Measurements from ENCODE around the gene HS3ST5. TPM values are rescaled to one million over a fixed set of nuclear protein-coding genes. Genes with fewer than 3 reads are reported as not detected.
"Not testable (repeated sequence)": the region's sequence is repeated elsewhere in the genome, so short reads cannot be mapped to it uniquely, and the experiment has no call there.

The HS3ST5 gene
- total RNA-seq, 2 experiments from 2014 or later = not detected

DNA sequence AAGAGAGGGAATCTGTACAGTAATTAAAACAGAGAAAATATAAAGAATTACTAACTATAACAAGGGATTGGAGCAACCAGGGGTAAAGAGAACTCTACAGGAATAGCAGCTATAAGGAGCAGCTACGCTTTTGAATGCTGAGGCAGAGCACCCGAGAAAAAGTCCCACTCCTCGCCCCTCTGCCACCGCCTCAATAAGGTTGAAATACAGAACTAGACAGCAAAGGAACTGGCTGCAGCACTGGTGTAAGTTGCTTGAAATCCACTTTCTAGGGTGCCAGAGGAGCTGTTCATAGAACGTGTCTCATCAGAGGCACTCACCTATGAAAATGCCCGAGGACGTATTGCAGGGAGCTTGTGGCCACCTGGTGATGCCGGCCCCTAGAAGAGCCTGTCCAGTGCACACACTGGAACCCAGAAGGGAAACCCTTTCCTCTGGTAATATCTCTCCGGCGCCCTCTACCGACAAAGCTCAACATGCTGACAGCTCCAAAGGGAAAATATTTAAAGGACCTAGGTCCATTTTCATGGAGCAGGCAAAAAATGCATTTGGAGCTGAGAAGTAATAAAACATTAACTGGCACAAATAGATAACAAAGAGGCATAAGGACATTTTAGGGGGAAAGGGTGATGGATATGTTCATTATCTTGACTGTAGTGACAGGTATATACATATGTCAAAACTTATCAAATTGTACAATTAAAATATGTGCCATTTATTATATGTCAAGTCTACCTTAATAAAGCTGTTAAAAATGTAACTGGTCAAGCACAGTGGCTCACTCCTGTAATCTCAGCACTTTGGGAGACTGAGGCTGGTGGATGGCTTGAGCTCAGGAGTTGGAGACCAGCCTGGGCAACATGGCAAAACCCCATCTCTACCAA, 234.5 kb downstream of the HS3ST5 start:
- CTCF ChIA-PET = no interaction called here
- POLR2A ChIA-PET = no interaction called here

DNA sequence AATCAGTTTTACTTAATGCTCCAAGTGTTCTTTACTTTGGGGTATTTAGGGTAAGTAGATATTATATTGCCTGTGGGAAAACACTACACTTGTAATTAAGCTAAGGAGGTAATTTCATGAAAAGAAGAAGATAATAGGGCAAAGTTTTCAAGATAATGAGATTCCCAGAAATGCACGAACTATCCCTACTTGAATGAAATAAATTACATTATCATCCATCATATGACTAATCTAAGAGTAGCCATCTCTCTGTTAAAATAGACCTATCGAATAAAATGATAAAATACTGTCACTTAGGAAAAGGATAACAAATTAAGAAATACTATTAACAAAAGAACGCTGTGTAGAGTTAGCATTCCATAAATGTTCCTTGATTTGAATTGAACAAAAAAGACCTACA, 236.8 kb downstream of the HS3ST5 start:
- ChIA-PET POLR2A (no interaction called here), CTCF (no interaction called here)

DNA sequence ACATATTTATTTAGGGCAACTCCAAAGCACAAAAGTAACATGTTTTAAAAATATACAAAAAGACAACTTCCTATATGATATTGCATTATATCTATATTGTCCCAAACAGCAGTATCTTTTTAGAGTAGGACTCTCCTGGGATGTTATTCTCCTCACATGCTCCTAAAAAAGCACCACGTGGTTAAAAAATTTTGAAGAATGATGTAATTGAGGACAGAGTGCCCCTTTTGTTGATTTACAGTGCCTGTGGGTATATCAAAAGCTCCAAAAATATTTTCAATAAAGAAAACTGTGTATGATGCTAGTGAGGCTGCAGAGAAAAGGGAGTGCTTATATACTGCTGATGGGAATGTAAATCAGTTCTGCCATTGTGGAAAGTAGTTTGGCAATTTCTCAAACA, 241.6 kb downstream of the HS3ST5 start:
- CTCF ChIA-PET = no interaction called here
- POLR2A ChIA-PET = no interaction called here

DNA sequence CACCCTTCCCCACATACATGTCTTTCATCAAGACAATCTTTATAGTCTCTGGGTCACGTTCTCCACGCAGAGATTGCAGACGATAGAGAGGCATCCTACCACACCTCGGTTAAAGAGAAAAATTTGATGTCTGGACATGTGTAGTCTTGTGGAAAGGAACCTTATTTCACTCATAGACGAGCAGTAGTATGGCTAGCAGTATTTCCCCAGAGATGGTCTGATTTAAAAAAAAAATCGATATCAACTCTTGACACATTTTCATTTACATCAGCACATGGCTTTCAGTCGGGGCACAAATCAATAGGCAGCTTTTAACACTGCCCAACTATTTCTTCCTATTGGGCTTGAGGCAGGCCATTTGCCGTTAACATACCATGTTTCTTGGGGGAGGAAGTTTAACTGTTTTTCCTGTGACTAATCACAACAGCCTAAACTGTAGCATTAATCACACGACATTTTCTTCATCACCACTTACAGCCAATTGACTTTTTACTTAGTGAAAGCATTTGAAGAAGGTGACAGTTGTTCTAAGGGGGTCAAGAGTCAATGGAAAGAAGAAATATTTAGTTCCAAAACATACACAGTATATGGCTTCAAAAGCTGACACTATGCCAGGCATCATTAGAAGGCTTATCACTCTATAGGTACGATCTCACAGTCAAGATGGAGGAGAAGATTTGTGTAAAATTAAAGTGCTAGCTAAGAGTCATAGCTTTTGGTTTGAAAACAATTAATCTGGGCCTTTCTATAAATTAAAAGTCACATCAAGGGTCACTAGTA, 242.4 kb downstream of the HS3ST5 start:
- POLR2A ChIA-PET = no interaction called here
- CTCF ChIA-PET = no interaction called here

DNA sequence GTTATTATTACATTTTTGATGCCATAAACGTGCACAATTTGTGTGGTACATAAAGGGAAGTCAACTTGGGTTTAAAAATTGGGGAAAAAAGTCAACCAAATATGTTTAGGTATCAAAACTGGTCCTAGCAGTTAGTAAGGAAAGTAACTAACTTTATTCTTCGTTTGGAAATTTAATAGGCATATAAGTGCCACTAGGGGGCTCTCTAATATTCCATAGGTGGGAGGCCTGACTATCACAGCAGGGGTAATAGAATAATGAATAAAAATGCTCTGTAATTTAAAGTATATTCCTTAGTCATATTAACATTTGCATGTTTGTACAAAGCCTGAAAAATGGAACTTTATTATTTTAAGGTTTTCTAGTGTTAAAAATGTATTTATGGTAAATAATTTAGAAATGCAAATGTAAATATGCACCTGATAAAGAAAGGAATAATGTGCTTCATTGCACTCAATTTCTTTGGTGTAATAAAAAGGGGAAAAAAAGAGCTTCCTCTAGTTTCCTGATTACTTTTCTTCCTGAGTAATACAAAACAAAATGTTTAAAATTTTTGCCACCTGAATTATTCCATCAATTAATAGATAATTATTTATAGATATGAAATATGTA, 246.2 kb downstream of the HS3ST5 start:
- CTCF ChIA-PET = no interaction called here

DNA sequence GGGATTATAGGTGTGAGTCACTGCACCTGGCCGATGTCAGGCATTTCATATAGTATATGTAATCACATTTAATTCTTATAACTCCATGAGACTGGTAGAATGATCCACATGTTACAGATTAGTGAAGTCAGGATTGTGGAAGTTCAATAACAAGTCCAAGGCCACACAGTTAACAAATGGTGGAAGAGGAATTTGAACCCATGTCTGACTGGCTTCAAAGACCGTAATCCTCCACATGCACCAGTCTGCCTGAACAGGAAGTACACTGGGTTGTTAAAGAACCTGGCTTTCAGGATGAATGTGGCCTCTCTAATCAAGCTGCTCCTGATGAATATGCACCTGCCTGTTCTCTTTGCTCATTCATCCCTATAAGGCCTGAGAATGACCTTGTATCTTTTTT, 249.9 kb downstream of the HS3ST5 start:
- CTCF ChIA-PET = no interaction called here
- POLR2A ChIA-PET = no interaction called here

More for the DNA sequence above, 246.2 kb downstream of the HS3ST5 start:
- POLR2A ChIA-PET = no interaction called here

DNA sequence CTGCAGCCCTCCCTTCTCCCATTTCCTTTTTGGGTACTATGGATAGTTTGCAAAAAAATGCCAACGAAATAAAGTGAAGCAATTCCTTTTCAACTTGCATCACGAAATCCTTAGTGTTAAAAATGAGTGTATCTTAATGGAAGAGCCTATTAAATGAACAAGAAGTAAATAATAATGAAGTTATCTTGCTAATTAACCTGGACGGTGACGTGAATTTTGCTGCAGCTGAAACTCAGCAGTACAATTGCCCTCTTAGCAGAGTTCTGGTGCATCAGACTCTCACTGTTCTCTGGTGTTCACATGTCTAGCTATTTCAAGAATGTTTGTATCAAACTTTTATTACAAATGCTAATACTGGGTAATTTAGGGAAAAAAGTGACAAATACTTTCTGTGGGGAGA, 252.2 kb downstream of the HS3ST5 start:
- CTCF ChIA-PET = no interaction called here
- POLR2A ChIA-PET = no interaction called here

DNA sequence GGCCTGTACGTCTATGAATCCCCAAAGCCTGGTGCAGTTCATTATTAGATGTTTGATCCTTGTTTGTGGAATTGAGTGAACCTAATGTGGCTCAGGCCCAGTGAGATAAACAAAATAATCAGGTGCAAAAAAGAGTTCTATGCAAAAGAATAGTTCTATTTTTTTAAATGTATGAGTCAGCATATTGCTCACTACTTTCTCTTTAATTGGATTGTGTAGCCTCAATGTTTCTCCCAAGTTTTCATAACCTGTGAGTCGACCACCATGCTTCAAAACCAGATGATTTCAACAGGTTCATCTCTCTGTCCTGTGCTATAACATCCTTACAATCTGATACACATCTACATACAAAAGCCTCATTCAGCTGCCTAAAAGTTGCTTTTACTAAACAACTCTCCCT, 255.3 kb downstream of the HS3ST5 start:
- POLR2A ChIA-PET = no interaction called here
- CTCF ChIA-PET = no interaction called here

DNA sequence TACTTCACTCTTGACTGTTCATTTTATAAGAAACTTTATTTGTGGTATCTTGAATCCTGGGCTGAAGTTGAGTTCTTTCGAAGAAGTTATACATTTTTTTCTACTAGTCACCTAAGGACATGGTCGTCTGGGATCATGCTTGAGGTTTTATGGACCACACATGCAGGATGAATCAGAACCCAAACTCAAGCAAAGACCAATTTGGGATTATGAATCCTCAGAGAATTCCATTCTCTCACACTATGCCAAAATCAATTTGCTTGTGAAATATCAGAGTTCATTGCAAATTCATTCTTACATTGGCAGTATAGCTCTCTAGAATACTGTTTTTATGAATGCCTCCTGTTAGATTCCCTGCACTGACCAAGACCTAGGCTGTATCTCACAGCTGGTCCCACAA, 257.6 kb downstream of the HS3ST5 start:
- POLR2A ChIA-PET = no interaction called here

DNA sequence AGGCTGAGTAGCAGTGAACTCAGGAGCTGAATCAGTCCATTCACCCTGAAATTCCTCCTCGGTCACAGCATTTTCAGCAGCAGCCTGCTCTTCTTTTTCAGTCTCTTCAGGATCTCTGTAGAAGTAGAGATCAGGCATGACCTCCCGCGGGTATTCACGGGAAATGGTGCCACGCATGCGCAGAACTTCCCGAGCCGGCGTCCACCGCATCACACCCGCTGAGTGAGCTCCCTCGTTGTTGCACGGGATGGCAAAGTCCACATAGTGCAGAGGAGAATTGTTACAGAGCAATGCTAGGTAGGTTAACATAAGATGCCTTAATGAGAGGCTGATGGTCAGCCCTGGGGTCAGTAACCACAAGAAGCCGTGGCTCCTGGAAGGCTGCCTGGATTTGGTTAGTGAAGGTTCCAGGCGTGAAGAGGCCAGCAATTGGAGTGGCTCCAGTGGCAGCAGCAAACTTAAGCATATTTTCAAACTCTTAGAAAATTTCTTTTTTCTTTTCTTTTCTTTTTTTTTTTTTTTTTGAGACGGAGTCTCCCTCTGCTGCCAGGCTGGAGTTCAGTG, 258.4 kb downstream of the HS3ST5 start:
- ChIA-PET POLR2A (no interaction called here), CTCF (no interaction called here)

More for the DNA sequence above, 257.6 kb downstream of the HS3ST5 start:
- CTCF ChIA-PET = no interaction called here

DNA sequence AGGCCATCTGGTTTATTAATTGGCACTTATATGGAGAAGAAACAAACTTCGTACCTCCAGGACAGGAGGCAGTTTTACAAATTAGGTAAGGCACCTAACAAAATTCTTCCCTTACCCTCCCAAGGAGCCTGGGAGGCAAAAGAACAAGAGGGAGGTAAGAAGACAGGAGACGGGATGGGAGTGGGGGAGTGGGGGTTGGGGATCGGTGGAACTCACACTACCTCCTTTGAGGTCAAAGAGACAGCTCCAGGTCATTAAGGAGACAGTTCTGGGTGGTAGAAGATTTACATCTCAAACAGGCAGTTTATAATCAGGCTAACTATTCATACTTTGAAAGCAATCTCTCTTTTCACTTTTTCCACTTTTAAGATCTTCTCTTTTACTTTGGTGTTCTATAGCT, 259.6 kb downstream of the HS3ST5 start:
- ChIA-PET POLR2A (no interaction called here), CTCF (no interaction called here)

DNA sequence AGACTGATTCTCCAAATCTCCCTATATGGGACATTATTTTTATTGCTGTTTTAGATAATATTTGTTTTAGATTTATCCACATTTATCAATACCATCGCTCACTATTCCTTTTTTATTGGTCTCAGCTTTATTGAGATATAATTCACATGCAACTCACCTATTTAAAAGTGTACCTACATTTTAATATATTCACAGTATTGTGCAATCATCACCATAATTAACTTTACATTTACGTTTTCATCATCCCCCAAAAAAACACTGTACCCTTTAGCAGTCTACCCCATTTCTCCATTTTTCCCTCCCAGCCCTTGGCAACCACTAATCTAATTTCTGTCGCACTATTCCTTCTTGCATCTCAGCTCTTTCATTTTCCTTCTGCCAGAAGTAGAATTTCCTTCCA, 261.1 kb downstream of the HS3ST5 start:
- ChIA-PET POLR2A (no interaction called here), CTCF (no interaction called here)

DNA sequence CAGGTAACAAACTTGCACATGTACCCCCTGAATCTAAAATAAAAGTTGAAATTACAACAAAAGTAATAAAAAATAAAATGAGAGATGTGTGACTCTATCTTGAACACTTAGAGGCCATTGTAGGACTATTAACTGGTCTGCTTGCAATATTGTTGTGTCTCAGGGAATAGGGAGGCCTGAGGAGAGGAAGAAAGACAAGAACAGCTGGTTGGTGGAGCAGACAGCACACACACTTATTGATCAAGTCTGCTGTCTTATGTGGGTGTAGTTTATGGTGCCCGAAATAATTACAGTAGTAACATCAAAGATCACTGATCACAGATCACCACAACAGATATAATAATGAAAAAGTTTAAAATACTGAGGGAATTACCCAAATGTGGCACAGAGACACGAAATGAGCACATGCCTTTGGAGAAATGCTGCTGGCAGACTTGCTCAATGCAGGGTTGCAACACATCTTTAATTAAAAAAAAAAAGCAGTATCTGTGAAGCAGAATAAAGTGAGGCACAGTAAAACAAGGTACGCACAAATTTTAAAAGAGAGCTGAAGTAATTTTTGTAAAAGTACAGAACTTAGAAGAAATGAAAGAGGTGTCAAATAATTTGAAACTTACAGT, 261.8 kb downstream of the HS3ST5 start:
- CTCF ChIA-PET = no interaction called here

DNA sequence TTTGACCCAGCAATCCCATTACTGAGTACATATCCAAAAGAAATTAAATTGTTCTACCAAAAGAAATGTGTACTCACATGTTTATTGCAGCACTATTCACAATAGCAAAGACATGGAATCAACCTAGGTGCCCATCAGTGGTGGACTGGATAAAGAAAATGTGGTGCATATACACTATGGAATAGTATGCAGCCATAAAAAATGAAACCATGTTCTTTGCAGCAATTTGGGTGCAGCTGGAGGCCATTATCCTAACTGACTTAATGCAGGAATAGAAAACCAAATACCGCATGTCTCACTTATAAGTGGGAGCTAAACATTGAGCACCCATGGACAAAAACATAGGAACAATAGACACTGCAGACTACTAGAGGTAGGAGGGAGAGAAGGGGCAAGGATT, 262.4 kb downstream of the HS3ST5 start:
- POLR2A ChIA-PET, CTCF ChIA-PET: not testable (repeated sequence)

More for the DNA sequence above, 261.8 kb downstream of the HS3ST5 start:
- POLR2A ChIA-PET = no interaction called here

DNA sequence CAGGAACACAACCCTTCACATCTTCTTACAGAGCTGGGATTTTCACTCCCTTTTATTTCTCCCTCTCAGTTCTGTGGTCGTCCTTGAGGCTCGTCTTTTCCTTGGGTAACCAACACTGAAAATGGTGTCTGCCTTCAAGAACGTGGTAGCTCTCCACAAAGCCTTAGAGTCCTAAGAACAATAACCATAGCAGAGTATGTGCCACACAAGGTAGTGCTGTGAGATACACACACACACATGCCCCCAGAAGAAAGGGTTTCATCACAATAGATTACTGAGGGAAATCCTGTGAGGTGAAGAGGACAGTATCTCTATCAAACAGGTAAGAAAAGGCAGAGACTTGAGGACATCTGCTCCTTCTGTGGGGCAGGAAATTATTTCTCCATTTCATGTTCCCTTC, 267.0 kb downstream of the HS3ST5 start:
- POLR2A ChIA-PET = no interaction called here
- CTCF ChIA-PET = no interaction called here

DNA sequence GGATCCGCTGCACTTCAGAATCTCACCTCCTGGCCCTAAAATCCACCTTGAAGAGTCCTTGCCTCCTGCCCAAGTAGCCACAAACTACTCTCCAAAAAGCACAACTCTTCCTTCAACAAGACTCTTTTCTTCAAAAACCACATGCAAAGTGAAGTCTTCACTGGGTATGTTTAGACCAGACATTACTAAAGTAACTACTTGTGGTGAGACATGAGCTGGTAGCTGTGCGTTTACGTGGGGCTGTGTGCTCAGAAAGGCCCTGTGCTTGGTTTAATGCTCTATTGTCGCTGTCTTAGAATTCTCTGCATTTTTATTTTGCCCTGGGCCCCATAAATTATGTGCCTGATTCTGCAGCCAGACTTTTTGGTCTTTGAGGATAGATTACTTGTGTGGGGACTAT, 267.5 kb downstream of the HS3ST5 start:
- POLR2A ChIA-PET = no interaction called here
- CTCF ChIA-PET = no interaction called here

DNA sequence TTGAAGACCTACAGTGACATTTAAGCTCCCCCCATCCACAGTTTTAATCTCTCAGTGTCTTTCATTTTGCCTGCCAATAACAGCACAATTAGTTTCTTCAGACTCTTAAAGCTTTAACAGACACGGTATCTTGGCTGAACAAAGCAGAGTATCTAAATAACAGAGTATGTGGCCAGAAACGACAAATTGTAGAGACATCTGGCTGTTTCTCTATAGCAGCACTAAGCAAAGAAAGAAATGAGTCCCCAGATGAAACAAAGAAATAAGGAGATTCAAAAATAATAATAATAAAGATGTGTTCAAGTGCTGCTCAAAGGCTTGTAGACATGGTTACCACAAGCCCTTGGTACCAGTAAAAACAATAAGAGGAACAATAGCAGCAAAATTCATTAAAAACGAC, 274.1 kb downstream of the HS3ST5 start:
- ChIA-PET POLR2A (no interaction called here), CTCF (no interaction called here)

DNA sequence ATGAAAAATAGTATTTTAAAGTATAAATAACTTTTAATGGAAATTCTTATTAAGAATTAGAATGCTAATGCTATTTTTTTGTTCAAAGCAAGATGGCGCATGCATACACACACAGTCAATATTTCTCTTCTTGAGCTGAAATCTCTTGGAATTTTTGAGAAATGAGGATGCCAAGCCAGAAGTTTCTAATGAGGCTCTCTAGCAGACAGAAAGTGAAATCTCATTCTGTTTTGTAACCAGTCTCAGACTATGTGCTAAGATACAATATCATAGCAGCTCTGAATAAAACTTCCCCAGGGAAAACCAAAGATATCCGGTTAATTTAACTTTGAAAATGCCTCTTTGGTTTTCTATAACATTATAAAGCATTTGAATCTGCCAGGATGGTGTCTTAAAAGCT, 274.7 kb downstream of the HS3ST5 start:
- ChIA-PET POLR2A (no interaction called here), CTCF (no interaction called here)

DNA sequence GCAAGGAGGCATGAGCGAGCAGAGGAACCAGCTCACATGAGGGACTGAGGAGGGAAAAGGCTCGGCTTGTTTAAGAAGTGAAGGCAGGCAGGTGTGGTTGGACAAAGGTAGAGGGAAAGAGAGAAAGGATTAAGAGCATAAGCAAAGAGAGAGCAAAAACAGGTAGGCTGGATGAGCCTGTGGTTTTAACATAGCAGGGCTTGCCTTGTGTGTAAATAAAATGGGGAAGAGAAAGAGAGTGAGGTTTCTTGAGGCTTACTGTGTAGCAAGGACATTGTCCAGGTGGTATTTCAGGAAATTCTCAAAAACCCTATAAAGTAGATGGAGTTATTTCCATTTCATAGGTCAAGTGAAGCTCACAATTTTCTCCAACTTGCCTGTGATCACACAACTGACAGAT, 278.0 kb downstream of the HS3ST5 start:
- CTCF ChIA-PET = no interaction called here
- POLR2A ChIA-PET = no interaction called here

DNA sequence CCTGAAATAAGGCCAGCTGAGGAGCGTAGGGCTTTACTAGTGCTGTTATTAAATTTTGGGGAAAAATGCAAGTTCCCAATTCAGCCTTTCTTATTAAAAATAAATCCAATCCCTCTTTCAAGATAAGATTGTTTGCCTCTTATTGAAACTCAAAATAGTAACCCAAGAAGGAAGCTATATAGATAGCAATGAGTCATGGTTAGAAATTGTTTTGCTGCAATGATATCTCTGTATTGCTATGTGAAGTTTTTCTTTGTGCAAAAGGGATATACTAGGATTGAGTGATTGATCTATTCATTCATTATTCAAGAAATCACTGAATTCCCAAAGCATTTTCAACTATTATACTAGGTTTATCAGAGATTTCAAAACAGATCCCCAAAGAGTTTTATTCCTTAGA, 278.9 kb downstream of the HS3ST5 start:
- ChIA-PET CTCF (no interaction called here), POLR2A (no interaction called here)

DNA sequence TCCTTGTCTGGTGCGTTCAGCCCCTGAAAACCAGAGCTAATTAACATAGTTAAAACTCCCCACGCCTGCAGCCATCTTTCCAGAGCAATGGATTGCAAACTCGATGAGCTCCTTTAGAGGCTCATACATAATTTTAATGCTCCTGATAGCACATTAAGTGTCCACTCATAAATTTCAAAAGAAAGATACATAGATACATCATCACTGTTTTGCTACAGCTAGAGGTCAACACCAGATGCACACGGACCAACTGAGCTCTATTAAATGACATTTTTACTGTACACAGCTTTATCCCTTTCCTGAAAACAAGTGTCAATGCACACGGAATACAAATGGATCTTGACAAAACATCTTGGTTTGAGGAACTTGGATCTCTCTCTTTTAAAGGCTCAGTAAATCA, 280.6 kb downstream of the HS3ST5 start:
- POLR2A ChIA-PET = no interaction called here

More for the DNA sequence above, 280.6 kb downstream of the HS3ST5 start:
- CTCF ChIA-PET = no interaction called here
